Mucosa of stomach (tissue), 1 donor: ENCODE results near the gene HTT.

ENCODE experiments used
- H3K27me3 ChIP-seq: one replicate; pipeline ENCODE4 v1.7.0; 2013; ENCODE audit warnings: mild to moderate bottlenecking, low read length; ENCODE audit not compliant: control insufficient read depth, insufficient read depth
- H3K36me3 ChIP-seq: one replicate; pipeline ENCODE4 v1.7.0; 2013; ENCODE audit warnings: low read length; ENCODE audit not compliant: control insufficient read depth, insufficient read depth
- H3K4me1 ChIP-seq: one replicate; pipeline ENCODE4 v1.7.0; 2013; ENCODE audit warnings: mild to moderate bottlenecking, low read length; ENCODE audit not compliant: control insufficient read depth, insufficient read depth
- H3K4me3 ChIP-seq: one replicate; pipeline ENCODE4 v1.7.0; 2013; ENCODE audit warnings: low read length
- H3K9ac ChIP-seq: one replicate; pipeline ENCODE4 v1.7.0; 2013; ENCODE audit warnings: mild to moderate bottlenecking, low read length, moderate library complexity
- H3K9me3 ChIP-seq: one replicate; pipeline ENCODE4 v1.7.0; 2013; ENCODE audit warnings: mild to moderate bottlenecking, low read length, moderate library complexity; ENCODE audit not compliant: control insufficient read depth
- donor health status: Pancreatic carcinoma.

Gene HTT

DNA sequence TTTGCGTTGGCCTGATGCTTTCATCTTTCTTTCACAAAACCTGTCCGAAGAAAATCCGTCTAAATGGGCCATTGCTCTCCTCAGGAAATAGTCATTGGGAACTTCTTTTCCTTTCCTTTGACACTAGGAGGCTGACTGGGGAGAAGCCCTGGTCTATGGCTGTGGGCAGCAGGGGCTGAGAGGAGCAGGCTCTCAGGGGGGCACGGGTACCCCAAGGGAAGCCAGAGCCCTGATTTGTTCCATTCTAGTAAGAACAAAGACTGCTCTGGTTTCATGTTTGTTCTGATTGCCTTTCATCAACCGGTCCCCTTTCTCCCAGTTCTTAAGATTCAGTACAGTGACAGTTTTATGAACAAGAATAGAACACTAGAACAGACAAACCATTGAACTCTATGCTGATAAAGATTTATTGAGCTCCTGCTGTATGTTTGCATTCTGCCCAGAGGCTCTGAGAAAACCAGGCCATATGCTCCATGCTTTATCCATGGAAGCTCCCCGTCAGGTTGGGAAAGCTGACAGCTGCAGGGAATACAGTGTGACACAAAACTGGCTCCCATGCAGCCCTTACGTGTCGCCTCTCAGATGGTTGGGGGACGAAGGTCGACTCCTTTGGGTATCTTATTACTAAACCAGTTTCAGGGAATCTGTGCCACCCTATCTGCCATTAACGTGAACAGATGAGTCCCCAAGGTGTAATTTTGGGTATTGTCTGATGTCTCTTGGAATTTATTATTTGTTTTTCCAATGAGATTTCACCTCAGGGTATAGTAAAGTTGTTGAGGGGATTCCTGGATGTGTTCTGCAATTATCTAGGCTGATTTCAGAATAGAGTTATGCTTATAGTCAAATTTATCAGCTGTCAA is 102.1 kb downstream of the HTT start:
- Histone ChIP-seq H3K9ac (no peak overlapping the region), H3K9me3 (no peaks in the 10 kb centered on the region), H3K36me3 (no peaks in the 10 kb centered on the region), H3K4me3 (no peak overlapping the region), H3K27me3 (no peaks in the 10 kb centered on the region), H3K4me1 (no peaks in the 10 kb centered on the region)

DNA sequence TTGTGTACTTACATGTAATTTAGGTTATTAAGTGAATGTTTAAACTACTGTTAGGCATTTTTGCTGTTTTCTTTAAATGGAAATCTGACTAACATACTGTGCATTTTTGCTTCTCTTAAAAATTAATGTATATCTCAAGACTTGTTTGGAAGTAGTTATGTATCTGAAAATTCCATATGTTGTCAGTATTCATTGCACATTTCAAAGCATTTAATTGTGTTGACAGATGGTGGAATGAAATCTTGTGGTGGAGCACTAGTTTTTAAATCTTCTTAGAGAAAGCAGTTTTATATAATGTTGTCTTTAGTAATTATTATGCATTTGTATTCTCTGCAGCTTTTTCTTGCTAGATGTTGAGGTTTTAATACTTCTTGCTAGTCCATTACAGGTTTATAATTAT is 102.9 kb downstream of the HTT start:
- no peaks in the 10 kb centered on the region for H3K36me3 ChIP-seq
- no peak overlapping the region for H3K4me3 ChIP-seq
- no peak overlapping the region for H3K9ac ChIP-seq
- no peaks in the 10 kb centered on the region for H3K27me3 ChIP-seq
- no peaks in the 10 kb centered on the region for H3K4me1 ChIP-seq
- H3K9me3 ChIP-seq = no peaks in the 10 kb centered on the region

DNA sequence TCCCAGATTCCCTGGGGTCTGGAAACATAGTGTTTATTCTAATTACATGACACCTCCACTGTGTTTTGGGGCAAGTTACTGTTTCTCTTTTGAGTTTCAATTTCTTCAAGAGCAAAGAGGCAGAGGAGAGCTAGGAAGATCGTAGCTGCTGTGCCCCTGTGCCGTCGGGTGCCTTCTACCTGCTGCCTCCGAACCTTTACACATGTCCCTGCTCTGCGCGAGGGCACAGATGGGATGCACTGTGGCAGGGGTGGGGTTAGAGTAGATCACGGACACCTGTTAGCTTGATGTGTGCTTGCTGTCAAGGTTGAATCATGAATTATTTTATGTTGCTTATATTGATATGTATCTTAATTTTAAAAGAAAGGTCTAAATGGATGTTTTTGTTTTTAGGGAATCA is 103.4 kb downstream of the HTT start:
- no peak overlapping the region for H3K4me3 ChIP-seq
- no peaks in the 10 kb centered on the region for H3K36me3 ChIP-seq
- no peaks in the 10 kb centered on the region for H3K4me1 ChIP-seq
- H3K27me3 ChIP-seq = no peaks in the 10 kb centered on the region
- no peaks in the 10 kb centered on the region for H3K9me3 ChIP-seq
- no peak overlapping the region for H3K9ac ChIP-seq

DNA sequence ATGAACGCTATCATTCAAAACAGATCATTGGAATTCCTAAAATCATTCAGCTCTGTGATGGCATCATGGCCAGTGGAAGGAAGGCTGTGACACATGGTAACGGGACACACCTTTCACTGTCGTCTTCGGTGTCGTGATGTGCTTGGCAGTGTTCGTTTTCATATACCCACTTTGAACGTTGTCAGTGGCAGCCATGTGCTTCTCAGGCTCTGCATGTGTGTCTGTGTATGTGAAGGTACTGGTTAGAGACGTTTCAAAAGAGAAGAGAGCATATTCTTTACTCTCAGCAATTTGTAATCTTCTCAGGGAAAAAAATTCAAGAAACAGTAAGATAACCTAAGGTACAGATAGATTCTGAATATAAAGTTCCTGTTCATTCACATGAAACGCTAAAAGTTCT is 103.9 kb downstream of the HTT start:
- Histone ChIP-seq H3K27me3 (no peaks in the 10 kb centered on the region), H3K4me3 (no peak overlapping the region), H3K9me3 (no peaks in the 10 kb centered on the region), H3K9ac (no peak overlapping the region), H3K36me3 (no peaks in the 10 kb centered on the region), H3K4me1 (no peaks in the 10 kb centered on the region)

- Histone ChIP-seq H3K9me3 (no peaks in the 10 kb centered on the region), H3K36me3 (peaks cover 4% of the 10 kb centered on the region), H3K9ac (no peak overlapping the region), H3K4me1 (no peaks in the 10 kb centered on the region), H3K4me3 (no peak overlapping the region), H3K27me3 (no peaks in the 10 kb centered on the region)
Observed at GRCh38 chr4:3179126-3179706, 104.7 kb downstream of the HTT start.

DNA sequence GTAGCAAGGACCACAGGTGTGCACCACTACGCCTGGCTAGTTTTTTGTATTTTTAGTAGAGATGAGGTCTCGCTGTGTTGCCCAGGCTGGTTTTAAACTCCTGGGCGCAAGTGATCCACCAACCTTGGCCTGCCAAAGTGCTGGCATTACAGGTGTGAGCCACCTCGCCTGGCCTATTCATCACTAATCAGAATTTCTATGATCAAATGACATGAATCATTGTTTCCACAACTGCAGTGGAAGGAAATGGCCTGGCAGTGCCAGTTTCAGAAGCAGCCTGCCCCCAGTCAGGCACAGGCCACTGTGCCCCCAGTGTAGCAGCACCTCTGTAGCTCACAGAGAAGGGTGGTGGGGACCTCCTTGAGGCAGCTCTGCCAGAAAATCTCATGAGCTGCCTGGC is 108.5 kb downstream of the HTT start:
- Histone ChIP-seq H3K36me3 (peaks cover 4% of the 10 kb centered on the region), H3K27me3 (no peaks in the 10 kb centered on the region), H3K4me1 (no peaks in the 10 kb centered on the region), H3K4me3 (no peak overlapping the region), H3K9me3 (no peaks in the 10 kb centered on the region), H3K9ac (no peak overlapping the region)

DNA sequence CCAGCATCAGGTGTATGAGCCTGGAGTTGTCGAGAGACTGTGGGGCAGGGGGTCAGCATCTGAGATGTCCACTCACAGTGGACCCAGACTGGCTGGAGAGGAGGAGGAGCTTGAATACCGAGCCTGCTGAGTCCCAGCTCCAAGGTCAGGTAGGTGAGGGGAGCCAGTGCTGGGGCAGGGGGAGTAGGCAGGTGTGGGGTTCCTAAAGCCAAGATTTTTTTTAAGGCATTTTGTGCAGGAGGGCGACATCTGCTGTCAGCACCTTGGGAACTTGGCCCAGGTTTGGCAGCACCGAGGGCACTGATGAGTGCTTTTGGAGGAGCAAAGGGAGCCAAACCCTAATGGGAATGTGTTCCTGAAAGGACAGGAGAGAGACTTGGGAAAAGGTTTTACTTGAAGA is 110.2 kb downstream of the HTT start:
- Histone ChIP-seq H3K9ac (no peak overlapping the region), H3K4me1 (no peaks in the 10 kb centered on the region), H3K27me3 (no peaks in the 10 kb centered on the region), H3K36me3 (peaks cover 4% of the 10 kb centered on the region), H3K4me3 (no peak overlapping the region), H3K9me3 (no peaks in the 10 kb centered on the region)

DNA sequence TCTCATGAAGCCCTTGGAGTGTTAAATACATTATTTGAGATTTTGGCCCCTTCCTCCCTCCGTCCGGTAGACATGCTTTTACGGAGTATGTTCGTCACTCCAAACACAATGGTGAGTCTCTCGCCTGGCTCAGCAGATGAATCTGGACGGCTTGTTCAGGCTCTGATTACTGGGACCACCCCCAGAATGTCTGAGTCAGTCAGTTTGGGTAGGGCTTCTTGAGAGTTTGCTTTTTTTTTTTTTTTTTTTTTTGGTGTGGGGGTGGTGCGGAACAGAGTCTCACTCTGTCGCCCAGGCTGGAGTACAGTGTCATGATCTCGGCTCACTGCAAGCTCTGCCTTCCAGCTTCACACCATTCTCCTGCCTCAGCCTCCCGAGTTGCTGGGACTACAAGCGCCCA is 112.1 kb downstream of the HTT start:
- Histone ChIP-seq H3K4me3 (no peak overlapping the region), H3K9ac (no peak overlapping the region), H3K36me3 (peaks cover 4% of the 10 kb centered on the region), H3K27me3 (no peaks in the 10 kb centered on the region), H3K9me3 (no peaks in the 10 kb centered on the region), H3K4me1 (no peaks in the 10 kb centered on the region)

- no peaks in the 10 kb centered on the region for H3K4me1 ChIP-seq
- no peaks in the 10 kb centered on the region for H3K9me3 ChIP-seq
- no peak overlapping the region for H3K9ac ChIP-seq
- H3K4me3 ChIP-seq = no peak overlapping the region
- H3K27me3 ChIP-seq = no peaks in the 10 kb centered on the region
- H3K36me3 ChIP-seq = peaks cover 4% of the 10 kb centered on the region
Observed at GRCh38 chr4:3188118-3188517, 113.6 kb downstream of the HTT start.

- no peaks in the 10 kb centered on the region for H3K9me3 ChIP-seq
- H3K4me3 ChIP-seq = no peak overlapping the region
- no peak overlapping the region for H3K9ac ChIP-seq
- H3K4me1 ChIP-seq = no peaks in the 10 kb centered on the region
- H3K36me3 ChIP-seq = no peaks in the 10 kb centered on the region
- no peaks in the 10 kb centered on the region for H3K27me3 ChIP-seq
Observed at GRCh38 chr4:3189459-3189858, 115.0 kb downstream of the HTT start.

DNA sequence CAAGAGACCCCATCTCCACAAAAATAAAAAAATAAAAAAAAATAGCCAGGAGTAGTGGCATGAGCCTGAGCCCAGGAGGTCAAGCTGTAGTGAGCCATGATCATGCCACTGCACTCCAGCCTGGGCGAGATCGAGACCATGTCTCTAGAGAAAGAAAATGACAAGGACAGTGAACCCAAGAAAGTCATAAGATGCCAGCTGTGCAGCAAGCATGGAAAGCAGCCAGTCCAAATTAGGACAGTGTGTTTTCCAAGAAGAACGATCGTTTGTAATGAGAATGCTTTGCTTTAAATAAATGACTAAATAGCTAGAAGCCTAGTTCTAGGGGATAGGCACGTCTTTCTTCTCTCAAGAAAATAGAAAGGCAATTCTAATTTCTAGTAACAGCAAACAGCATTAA is 116.1 kb downstream of the HTT start:
- no peaks in the 10 kb centered on the region for H3K9me3 ChIP-seq
- no peaks in the 10 kb centered on the region for H3K36me3 ChIP-seq
- no peak overlapping the region for H3K9ac ChIP-seq
- H3K4me3 ChIP-seq = no peak overlapping the region
- H3K27me3 ChIP-seq = no peaks in the 10 kb centered on the region
- no peaks in the 10 kb centered on the region for H3K4me1 ChIP-seq

DNA sequence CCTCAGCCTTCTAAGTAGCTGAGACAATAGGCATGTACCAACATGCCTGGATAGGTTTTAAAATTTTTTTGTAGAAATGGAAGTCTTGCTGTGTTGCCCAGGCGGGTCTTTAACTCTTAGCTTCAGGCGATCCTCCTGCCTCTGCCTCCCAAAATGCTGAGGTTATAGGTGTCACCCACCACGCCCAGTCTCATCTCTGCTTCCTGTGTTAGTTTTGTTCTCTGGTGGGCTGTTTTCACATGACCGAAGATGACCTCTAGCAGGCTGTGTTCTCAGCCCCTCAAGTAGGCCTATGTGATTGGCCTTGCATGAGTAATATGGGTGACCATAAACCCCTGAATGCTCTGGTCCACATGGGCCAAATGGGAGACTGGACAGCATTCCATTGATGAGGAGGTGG is 117.7 kb downstream of the HTT start:
- Histone ChIP-seq H3K9ac (no peak overlapping the region), H3K9me3 (no peaks in the 10 kb centered on the region), H3K4me1 (no peaks in the 10 kb centered on the region), H3K4me3 (no peak overlapping the region), H3K36me3 (no peaks in the 10 kb centered on the region), H3K27me3 (no peaks in the 10 kb centered on the region)
